ENCODE results near the gene C4orf51.

GRCh38 chr4:145709336-145709735 is 29.4 kb downstream of the C4orf51 start:
- TF ChIP-seq CTCF (conservative IDR thresholded peaks at IDR 0.05 in 1 of 2, IDR thresholded peaks at IDR 0.05 in 1 of 2; ENCODE audit: low read depth in 1 of 2, low read length in 2 of 2): no peak
- TF ChIP-seq EZH2 (IDR thresholded peaks at IDR 0.05; ENCODE audit: low read length, missing control alignments): no peak

Measured in fibroblast of lung (primary cell).